KOPT-K1 (cell line): ENCODE data around the gene SLC51A.

Experiments used
- H3K27ac ChIP-seq: fragments of 200-600 bp; sonication (generic); 2 replicates; pipeline ENCODE4 v1.5.1; 2016; ENCODE audit warnings: antibody characterized with exemption, mild to moderate bottlenecking, low read depth, low read length; ENCODE audit not compliant: poor library complexity, severe bottlenecking
- H3K36me3 ChIP-seq: fragments of 200-600 bp; sonication (generic); 2 replicates; pipeline ENCODE4 v1.5.1; 2017; ENCODE audit warnings: antibody characterized with exemption, mild to moderate bottlenecking, low read length, moderate library complexity; ENCODE audit not compliant: insufficient read depth
- H3K9me3 ChIP-seq: fragments of 200-600 bp; sonication (generic); 2 replicates; pipeline ENCODE4 v1.5.1; 2017; ENCODE audit warnings: antibody characterized with exemption, low read length, mild to moderate bottlenecking; ENCODE audit not compliant: insufficient read depth, poor library complexity, severe bottlenecking

Gene SLC51A

GRCh38 chr3:196184881-196185280 is 31.5 kb upstream of the SLC51A start:
- no peaks in the 10 kb centered on the region for H3K36me3 ChIP-seq
- peak overlapping the region; percentile 89 for H3K27ac ChIP-seq
- H3K9me3 ChIP-seq = no peaks in the 10 kb centered on the region

- peak overlapping the region; percentile 89 for H3K27ac ChIP-seq
- H3K9me3 ChIP-seq = no peaks in the 10 kb centered on the region
- H3K36me3 ChIP-seq = no peaks in the 10 kb centered on the region
These were observed 29.4 kb upstream of the SLC51A start for GRCh38 chr3:196186651-196187573.

DNA sequence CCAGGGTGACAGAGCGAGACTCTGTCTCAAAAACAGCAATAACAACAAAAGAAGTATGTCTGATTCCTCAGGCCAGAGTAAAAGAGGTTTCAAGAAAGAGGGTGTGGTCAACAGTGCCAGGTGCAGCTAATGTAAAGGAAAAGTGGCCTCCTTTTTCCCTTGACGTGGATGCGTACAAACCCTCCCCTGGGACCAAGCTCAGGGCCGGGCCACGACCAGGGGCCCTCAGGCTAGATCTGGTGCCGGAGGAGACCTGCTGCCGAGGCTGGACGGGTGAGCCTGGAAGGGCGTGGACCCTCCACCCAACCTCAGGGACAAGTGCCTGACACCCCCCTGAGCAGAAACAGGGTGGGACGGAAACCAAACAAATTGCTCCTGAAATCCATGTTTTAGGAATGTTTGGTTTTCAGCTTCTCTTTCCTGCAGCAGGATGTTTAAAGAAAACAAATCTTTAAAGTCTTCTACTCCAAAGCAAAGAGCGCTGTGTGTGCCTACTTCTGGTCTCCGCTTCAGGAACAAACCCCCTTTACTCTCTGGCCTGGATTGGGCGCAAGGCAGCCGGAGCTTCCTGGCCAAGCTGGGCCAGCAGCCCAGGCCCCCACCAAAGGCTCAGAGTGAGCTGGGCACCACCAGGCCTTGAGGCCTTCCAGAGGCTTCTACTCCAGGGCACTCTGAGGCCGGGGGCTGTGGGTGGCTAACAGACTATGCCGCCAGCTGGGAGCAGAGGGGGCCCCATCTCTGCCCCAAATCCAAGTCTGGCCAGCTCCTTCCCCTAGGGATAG is 26.6 kb upstream of the SLC51A start:
- peak overlapping the region; percentile 47 for H3K27ac ChIP-seq
- H3K9me3 ChIP-seq = no peaks in the 10 kb centered on the region
- H3K36me3 ChIP-seq = no peaks in the 10 kb centered on the region

DNA sequence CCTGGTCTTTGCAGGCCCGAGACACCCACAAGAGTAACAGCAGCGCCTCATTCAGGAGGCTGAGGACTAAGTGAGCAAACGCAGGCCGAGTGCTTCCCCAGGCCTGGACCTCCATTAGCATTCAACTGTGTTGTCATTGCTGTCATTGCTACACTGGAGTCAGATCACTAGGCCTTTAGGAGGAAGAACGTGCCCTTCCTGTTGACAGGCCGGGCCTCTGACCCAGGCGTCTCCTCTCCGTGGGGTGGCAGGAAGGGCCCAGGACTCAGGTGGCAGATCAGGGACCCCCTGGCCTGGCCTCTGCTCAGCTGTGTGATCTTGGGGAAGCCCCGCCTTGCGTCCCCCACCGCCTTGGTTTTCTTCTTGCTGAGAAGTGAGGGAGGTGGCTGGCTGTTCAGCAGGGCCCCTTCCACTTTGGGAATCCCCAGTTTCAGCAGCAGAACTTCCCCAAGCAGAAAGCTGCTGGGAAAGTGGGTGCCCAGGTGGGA is 24.3 kb upstream of the SLC51A start:
- Histone ChIP-seq H3K27ac (peak overlapping the region; percentile 86), H3K36me3 (no peaks in the 10 kb centered on the region), H3K9me3 (no peaks in the 10 kb centered on the region)

- Histone ChIP-seq H3K9me3 (no peaks in the 10 kb centered on the region), H3K27ac (peak overlapping the region; percentile 86), H3K36me3 (no peaks in the 10 kb centered on the region)
These were observed 23.7 kb upstream of the SLC51A start for GRCh38 chr3:196192524-196193051.

GRCh38 chr3:196193133-196193735 is 23.1 kb upstream of the SLC51A start:
- Histone ChIP-seq H3K9me3 (no peaks in the 10 kb centered on the region), H3K27ac (peak overlapping the region; percentile 86), H3K36me3 (no peaks in the 10 kb centered on the region)

DNA sequence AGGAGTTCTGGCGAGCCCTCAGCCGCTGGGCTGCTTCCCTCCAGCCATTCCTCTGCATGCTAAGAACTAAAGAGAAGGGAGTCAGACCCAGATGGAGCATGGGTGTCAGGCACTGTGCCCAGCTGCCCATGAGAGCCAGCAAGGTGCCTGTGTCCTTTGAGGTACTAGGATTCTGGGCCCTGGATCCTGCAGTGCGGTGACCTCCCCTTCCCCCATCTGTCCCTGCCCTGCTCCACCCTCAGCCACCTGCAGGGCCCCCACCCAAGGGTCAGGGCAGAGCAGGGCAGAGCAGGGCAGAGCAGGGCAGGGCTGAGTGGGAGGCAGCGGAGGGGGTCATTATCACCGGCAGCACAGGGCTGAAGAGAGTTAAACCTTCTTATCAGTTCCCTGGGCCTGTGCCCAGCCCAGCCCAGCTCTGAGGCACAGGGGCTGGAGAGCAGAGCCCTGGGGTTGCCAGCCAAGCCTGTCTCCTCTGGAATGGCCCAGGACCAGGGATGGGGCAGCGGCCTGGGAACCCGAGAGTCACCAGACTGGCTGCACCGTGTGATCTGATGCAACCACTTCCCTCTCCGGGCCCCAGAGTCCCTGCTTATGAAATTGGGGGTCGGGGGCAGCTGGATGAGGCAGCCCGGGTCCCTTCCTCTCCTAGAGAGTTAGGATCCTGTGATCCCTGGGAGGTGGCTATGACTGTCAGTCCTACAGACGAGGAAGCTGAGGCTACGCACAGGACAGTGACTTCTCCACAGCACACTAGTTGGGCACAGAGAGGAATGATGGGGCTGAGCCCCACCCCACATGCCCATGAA is 22.4 kb upstream of the SLC51A start:
- H3K27ac ChIP-seq = peak overlapping the region; percentile 86
- H3K9me3 ChIP-seq = no peaks in the 10 kb centered on the region
- no peaks in the 10 kb centered on the region for H3K36me3 ChIP-seq

GRCh38 chr3:196194542-196194915 is 21.8 kb upstream of the SLC51A start:
- H3K9me3 ChIP-seq = no peaks in the 10 kb centered on the region
- H3K36me3 ChIP-seq = no peaks in the 10 kb centered on the region
- peak overlapping the region; percentile 86 for H3K27ac ChIP-seq

GRCh38 chr3:196195664-196196265 is 20.6 kb upstream of the SLC51A start:
- no peaks in the 10 kb centered on the region for H3K36me3 ChIP-seq
- peak overlapping the region; percentile 86 for H3K27ac ChIP-seq
- H3K9me3 ChIP-seq = no peaks in the 10 kb centered on the region

DNA sequence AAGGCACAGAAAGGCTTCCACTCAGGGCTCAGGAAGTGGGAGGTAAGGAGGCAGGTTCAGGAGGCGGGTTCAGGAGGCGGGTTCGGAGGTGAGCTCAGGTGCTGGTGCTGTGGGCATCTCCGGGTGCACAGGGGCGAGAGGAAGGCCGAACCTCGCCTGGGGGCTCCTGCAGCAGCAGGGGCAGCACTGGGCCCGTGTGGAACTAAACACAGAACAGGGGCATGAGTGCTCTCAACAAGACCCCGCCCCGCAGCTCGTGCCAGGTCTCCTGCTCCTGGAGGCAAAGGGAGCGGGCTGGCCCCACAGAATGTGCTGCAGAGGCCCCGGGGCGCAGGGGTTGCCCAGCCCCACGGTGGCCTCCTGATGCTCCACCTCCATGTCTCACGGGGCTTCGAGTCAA is 18.8 kb upstream of the SLC51A start:
- H3K27ac ChIP-seq = no peak overlapping the region

GRCh38 chr3:196198081-196198675 is 18.2 kb upstream of the SLC51A start:
- no peak overlapping the region for H3K27ac ChIP-seq
- H3K9me3 ChIP-seq = no peaks in the 10 kb centered on the region
- H3K36me3 ChIP-seq = no peaks in the 10 kb centered on the region

More for the DNA sequence above, 18.8 kb upstream of the SLC51A start:
- no peaks in the 10 kb centered on the region for H3K9me3 ChIP-seq
- H3K36me3 ChIP-seq = no peaks in the 10 kb centered on the region

GRCh38 chr3:196198771-196199753 is 17.3 kb upstream of the SLC51A start:
- H3K9me3 ChIP-seq = no peaks in the 10 kb centered on the region
- H3K27ac ChIP-seq = no peak overlapping the region
- H3K36me3 ChIP-seq = no peaks in the 10 kb centered on the region

GRCh38 chr3:196202516-196202970 is 13.8 kb upstream of the SLC51A start:
- Histone ChIP-seq H3K36me3 (no peaks in the 10 kb centered on the region), H3K9me3 (no peaks in the 10 kb centered on the region), H3K27ac (no peak overlapping the region)
